Aortic smooth muscle cell (primary cell): ENCODE data around the gene THAP12. TPM values are rescaled to one million over a fixed set of nuclear protein-coding genes. Genes with fewer than 3 reads are reported as not detected.

Source experiments
- total RNA-seq: library from RNA; depleted of rRNA; stranded (reverse); fragments of >200 nt; gene quantifications from 2 replicates; pipeline ENCODE4 v1.2.3, GENCODE V29; 2014

THAP12 gene
- total RNA-seq = 40.6 and 40.7 TPM in 2 replicates

GRCh38 chr11:76380977-76381719 lies at the start of gene THAP12, which contains the start of gene GVQW3:
Gene THAP12, minus strand, starts transcription at chr11:76381132. Its CDS starts 296 bp downstream, at chr11:76380836.
Gene GVQW3, plus strand, starts transcription at chr11:76381323. Its CDS starts 506 bp downstream, at chr11:76381829.

Other genes starting within 250 kb of the THAP12 start
- gene WNT11, start 174.6 kb downstream of the THAP12 start, total RNA-seq = 0.26 and 0.68 TPM in 2 replicates
- gene GVQW3, start 191 bp upstream of the THAP12 start, total RNA-seq = 2.1 and 2.4 TPM in 2 replicates
- 9.8 and 11.8 TPM in 2 replicates for gene EMSY, start 63.9 kb upstream of the THAP12 start, total RNA-seq